HepG2 (cell line): ENCODE data around the gene ZNF189. TPM values are rescaled to one million over a fixed set of nuclear protein-coding genes. Genes with fewer than 3 reads are reported as not detected.

Experiments
- MAZ ChIP-seq, 2 experiments: sonication (generic) in 1 of 2; formaldehyde crosslinking in 1 of 2; IDR thresholded peaks; 2 replicates each; pipeline versions ENCODE4 v1.5.0 to v1.6.1; 2012 to 2020; ENCODE audit warnings: low read depth in 2 of 2, mild to moderate bottlenecking in 2 of 2, borderline replicate concordance in 1 of 2, improper control_type of control experiment in 1 of 2, low read length in 1 of 2, missing genetic modification reagents in 1 of 2, moderate library complexity in 1 of 2
- NCOR1 ChIP-seq: fragments of 200-600 bp; sonication (generic); IDR thresholded peaks from 2 replicates; pipeline ENCODE4 v1.7.0; 2017; ENCODE audit warnings: antibody characterized with exemption, low read length, borderline replicate concordance
- SAP130 ChIP-seq: IDR thresholded peaks from 2 replicates; pipeline ENCODE4 v1.6.1; 2016; ENCODE audit warnings: low read depth
- SCMH1 ChIP-seq: sonication (generic); formaldehyde crosslinking; IDR thresholded peaks from 2 replicates; pipeline ENCODE4 v1.9.0; 2021; ENCODE audit warnings: missing genetic modification reagents, mild to moderate bottlenecking, borderline replicate concordance
- SPEN ChIP-seq: sonication (generic); formaldehyde crosslinking; IDR thresholded peaks from 2 replicates; pipeline ENCODE4 v1.5.1; 2020; ENCODE audit warnings: low read depth, mild to moderate bottlenecking, missing genetic modification reagents
- XBP1 ChIP-seq: sonication (generic); formaldehyde crosslinking; IDR thresholded peaks from 2 replicates; pipeline ENCODE4 v1.5.0; 2020; ENCODE audit warnings: missing genetic modification reagents
- ZNF335 ChIP-seq: sonication (generic); formaldehyde crosslinking; IDR thresholded peaks from 2 replicates; pipeline ENCODE4 v1.4.0; 2020; ENCODE audit warnings: missing genetic modification reagents
- ZNF547 ChIP-seq: sonication (generic); formaldehyde crosslinking; IDR thresholded peaks from 2 replicates; pipeline ENCODE4 v1.5.1; 2020; ENCODE audit warnings: mild to moderate bottlenecking, missing genetic modification reagents
- ZNF724P ChIP-seq: sonication (generic); formaldehyde crosslinking; IDR thresholded peaks from 2 replicates; pipeline ENCODE4 v1.8.0; 2022; ENCODE audit warnings: missing genetic modification reagents, borderline replicate concordance
- polyA plus RNA-seq, 8 experiments: library from polyadenylated mRNA; depleted of rRNA in 3 of 8; stranded (reverse) in 7 of 8; unstranded in 1 of 8; fragments of >200 nt; fragmentation: Illumina TruSeq in 4 of 8; extraction: Trizol in 4 of 8; gene quantifications; 2 replicates each; pipeline versions ENCODE4 v1.2.1 to v1.2.3, GENCODE V29; 2011 to 2016; ENCODE audit warnings: low read depth in 4 of 8, missing spikeins in 1 of 8, mixed read lengths in 1 of 8; ENCODE audit not compliant: insufficient read depth in 1 of 8
- total RNA-seq, 5 experiments: library from RNA; depleted of rRNA; stranded (reverse); fragments of >200 nt; fragmentation: Illumina TruSeq; extraction: Trizol; gene quantifications; 2 replicates each; pipeline ENCODE4 v1.2.3, GENCODE V29; 2016; ENCODE audit warnings: low read depth in 1 of 5
- TF ChIP-seq, protein P1 (sequence below): sonication (generic); formaldehyde crosslinking; conservative IDR thresholded peaks from 2 replicates; pipeline ENCODE4 v1.4.0; 2020; ENCODE audit warnings: mild to moderate bottlenecking, missing genetic modification reagents, moderate library complexity
- TF ChIP-seq, protein P2 (sequence below): sonication (generic); formaldehyde crosslinking; IDR thresholded peaks from 2 replicates; pipeline ENCODE4 v1.5.0; 2020; ENCODE audit warnings: mild to moderate bottlenecking, low read depth, missing genetic modification reagents, borderline replicate concordance
- TF ChIP-seq, protein P3 (sequence below): sonication (generic); formaldehyde crosslinking; IDR thresholded peaks from 2 replicates; pipeline ENCODE4 v1.8.1; 2023; ENCODE audit warnings: mild to moderate bottlenecking, inconsistent platforms, moderate library complexity, missing genetic modification reagents, borderline replicate concordance
- TF ChIP-seq, protein P4 (sequence below): sonication (generic); formaldehyde crosslinking; IDR thresholded peaks from 2 replicates; pipeline ENCODE4 v1.4.0; 2020; ENCODE audit warnings: missing genetic modification reagents
- TF ChIP-seq, protein P5 (sequence below): sonication (generic); formaldehyde crosslinking; IDR thresholded peaks from 2 replicates; pipeline ENCODE4 v1.8.1; 2023; ENCODE audit warnings: mild to moderate bottlenecking, missing genetic modification reagents

The ZNF189 gene
- total and polyA plus RNA-seq, 2 of the 13 experiments (the other 11 are each of a cell fraction or from before 2014, with no cell fraction given) = 8.4 to 50.0 TPM

DNA sequence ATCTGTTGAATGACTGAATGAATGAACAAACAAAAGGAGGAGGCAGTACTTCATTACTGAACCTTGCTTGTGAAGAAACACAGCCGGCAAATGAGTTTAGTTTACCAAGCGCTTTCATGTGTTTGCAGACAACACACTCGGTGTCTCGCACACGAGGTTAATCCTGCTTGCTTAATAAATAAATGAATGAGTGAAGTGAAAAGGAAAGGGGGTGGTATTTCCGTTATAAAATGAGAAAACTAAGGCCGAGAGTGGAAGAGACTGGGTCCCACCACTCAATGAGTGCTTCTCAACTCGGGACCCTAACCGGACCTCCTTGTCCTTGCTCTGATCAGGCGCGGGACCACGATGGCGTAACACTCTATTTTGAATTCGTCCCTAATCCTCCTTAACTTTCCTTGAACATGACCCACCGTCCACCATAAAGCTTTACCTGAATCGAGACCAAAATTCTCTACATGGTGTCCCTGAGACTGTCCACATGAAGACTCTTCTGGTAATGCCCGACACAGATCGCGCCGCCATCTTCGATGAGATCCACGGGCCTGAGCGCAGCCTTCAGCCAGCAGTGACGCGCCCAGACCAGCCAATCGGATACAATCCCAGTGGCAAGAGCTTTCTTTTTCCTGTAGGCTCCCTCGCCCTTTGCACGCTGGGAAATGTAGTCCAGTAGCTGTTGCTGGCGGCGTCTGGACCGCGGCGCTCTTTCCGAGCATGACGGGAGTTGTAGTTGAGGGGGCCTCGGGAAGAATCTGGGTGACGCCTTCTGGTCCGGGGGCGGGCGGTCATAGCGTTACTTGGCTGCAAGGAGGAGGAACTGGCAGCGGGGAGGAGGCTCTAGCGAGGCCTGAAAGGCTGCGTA is at the start of gene ZNF189, which contains the start of gene MRPL50 (continued):
- TF ChIP-seq, protein P1, sequence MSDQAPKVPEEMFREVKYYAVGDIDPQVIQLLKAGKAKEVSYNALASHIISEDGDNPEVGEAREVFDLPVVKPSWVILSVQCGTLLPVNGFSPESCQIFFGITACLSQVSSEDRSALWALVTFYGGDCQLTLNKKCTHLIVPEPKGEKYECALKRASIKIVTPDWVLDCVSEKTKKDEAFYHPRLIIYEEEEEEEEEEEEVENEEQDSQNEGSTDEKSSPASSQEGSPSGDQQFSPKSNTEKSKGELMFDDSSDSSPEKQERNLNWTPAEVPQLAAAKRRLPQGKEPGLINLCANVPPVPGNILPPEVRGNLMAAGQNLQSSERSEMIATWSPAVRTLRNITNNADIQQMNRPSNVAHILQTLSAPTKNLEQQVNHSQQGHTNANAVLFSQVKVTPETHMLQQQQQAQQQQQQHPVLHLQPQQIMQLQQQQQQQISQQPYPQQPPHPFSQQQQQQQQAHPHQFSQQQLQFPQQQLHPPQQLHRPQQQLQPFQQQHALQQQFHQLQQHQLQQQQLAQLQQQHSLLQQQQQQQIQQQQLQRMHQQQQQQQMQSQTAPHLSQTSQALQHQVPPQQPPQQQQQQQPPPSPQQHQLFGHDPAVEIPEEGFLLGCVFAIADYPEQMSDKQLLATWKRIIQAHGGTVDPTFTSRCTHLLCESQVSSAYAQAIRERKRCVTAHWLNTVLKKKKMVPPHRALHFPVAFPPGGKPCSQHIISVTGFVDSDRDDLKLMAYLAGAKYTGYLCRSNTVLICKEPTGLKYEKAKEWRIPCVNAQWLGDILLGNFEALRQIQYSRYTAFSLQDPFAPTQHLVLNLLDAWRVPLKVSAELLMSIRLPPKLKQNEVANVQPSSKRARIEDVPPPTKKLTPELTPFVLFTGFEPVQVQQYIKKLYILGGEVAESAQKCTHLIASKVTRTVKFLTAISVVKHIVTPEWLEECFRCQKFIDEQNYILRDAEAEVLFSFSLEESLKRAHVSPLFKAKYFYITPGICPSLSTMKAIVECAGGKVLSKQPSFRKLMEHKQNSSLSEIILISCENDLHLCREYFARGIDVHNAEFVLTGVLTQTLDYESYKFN (CRISPR knock-in tag) = peak; percentile 62; the same call in 1 of the 2 replicates
- TF ChIP-seq ZNF335 (peak; percentile 97), SAP130 (CRISPR knock-in tag) (peak; percentile 91), SPEN (CRISPR knock-in tag) (peak; percentile 88), ZNF724P (no peak), SCMH1 (CRISPR knock-in tag) (no peak), NCOR1 (peak; percentile 50; the same call in 1 of the 2 replicates), MAZ (IDR thresholded peaks at IDR 0.05; ENCODE audit: borderline replicate concordance, low read depth, low read length) (no peak), MAZ (CRISPR knock-in tag; IDR thresholded peaks at IDR 0.05; ENCODE audit: low read depth) (no peak; the same call in 1 of the 2 replicates), ZNF547 (peak; percentile 76), XBP1 (CRISPR knock-in tag) (no peak)
- TF ChIP-seq, protein P2, sequence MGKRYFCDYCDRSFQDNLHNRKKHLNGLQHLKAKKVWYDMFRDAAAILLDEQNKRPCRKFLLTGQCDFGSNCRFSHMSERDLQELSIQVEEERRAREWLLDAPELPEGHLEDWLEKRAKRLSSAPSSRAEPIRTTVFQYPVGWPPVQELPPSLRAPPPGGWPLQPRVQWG (CRISPR knock-in tag) = no peak
- TF ChIP-seq, protein P3, sequence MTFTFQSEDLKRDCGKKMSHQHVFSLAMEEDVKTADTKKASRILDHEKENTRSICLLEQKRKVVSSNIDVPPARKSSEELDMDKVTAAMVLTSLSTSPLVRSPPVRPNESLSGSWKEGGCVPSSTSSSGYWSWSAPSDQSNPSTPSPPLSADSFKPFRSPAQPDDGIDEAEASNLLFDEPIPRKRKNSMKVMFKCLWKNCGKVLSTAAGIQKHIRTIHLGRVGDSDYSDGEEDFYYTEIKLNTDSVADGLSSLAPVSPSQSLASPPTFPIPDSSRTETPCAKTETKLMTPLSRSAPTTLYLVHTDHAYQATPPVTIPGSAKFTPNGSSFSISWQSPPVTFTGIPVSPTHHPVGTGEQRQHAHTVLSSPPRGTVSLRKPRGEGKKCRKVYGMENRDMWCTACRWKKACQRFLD (CRISPR knock-in tag) = no peak; the same call in 1 of the 2 replicates
- TF ChIP-seq, protein P4, sequence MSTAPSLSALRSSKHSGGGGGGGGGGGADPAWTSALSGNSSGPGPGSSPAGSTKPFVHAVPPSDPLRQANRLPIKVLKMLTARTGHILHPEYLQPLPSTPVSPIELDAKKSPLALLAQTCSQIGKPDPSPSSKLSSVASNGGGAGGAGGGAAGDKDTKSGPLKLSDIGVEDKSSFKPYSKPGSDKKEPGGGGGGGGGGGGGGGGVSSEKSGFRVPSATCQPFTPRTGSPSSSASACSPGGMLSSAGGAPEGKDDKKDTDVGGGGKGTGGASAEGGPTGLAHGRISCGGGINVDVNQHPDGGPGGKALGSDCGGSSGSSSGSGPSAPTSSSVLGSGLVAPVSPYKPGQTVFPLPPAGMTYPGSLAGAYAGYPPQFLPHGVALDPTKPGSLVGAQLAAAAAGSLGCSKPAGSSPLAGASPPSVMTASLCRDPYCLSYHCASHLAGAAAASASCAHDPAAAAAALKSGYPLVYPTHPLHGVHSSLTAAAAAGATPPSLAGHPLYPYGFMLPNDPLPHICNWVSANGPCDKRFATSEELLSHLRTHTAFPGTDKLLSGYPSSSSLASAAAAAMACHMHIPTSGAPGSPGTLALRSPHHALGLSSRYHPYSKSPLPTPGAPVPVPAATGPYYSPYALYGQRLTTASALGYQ (CRISPR knock-in tag) = 0 out of 2 replicates have a peak, but pooled peaks have one; percentile 20
- TF ChIP-seq, protein P5, sequence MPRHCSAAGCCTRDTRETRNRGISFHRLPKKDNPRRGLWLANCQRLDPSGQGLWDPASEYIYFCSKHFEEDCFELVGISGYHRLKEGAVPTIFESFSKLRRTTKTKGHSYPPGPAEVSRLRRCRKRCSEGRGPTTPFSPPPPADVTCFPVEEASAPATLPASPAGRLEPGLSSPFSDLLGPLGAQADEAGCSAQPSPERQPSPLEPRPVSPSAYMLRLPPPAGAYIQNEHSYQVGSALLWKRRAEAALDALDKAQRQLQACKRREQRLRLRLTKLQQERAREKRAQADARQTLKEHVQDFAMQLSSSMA = no peak
